Thoracic aorta (tissue), 2 donors: ENCODE data around the gene KRTAP19-8. TPM values are rescaled to one million over a fixed set of nuclear protein-coding genes. Genes with fewer than 3 reads are reported as not detected.

Experiments
- ATAC-seq: fragments of 150-250 bp; one replicate; pipeline ENCODE4 v1.8.0; 2017; ENCODE audit warnings: low read depth; ENCODE audit not compliant: insufficient number of reproducible peaks, low FRiP score
- DNase-seq: peaks from one replicate; pipeline ENCODE4 v3.0.0-alpha.2; 2020; ENCODE audit warnings: low spot score
- H3K27ac ChIP-seq, 2 donors: fragments of 200-600 bp; sonication (generic); 1 replicate in 1 of 2; 2 replicates in 1 of 2; pipeline ENCODE4 v1.5.1; 2016; ENCODE audit warnings: mild to moderate bottlenecking in 2 of 2, moderate library complexity in 2 of 2
- H3K27me3 ChIP-seq: fragments of 200-600 bp; sonication (generic); replicated peaks from 2 replicates; pipeline ENCODE4 v1.6.0; 2016; ENCODE audit warnings: mild to moderate bottlenecking; ENCODE audit not compliant: insufficient read depth
- H3K36me3 ChIP-seq: fragments of 200-600 bp; sonication (generic); one replicate; pipeline ENCODE4 v1.5.1; 2016
- H3K4me1 ChIP-seq, 2 donors: fragments of 200-600 bp; sonication (generic); 1 replicate in 1 of 2; 2 replicates in 1 of 2; pipeline versions ENCODE4 v1.5.1 to v1.6.0; 2016; ENCODE audit warnings: low read depth in 2 of 2, mild to moderate bottlenecking in 1 of 2; ENCODE audit not compliant: control insufficient read depth in 1 of 2
- H3K4me3 ChIP-seq: fragments of 200-600 bp; sonication (generic); 2 replicates; pipeline ENCODE4 v1.5.1; 2016; ENCODE audit warnings: mild to moderate bottlenecking
- H3K9me3 ChIP-seq: fragments of 200-600 bp; sonication (generic); 2 replicates; pipeline ENCODE4 v1.5.1; 2016
- total RNA-seq, 2 donors: library from RNA; depleted of rRNA; stranded (reverse); fragments of >200 nt; gene quantifications; one replicate each; pipeline versions ENCODE4 v1.1.0 to v1.2.3, GENCODE V29; 2016
- TF ChIP-seq, protein P1 (sequence below): fragments of 200-600 bp; sonication (generic); IDR thresholded peaks from one replicate; pipeline ENCODE4 v1.5.1; 2019; ENCODE audit warnings: antibody characterized with exemption

The KRTAP19-8 gene
- total RNA-seq: not detected

DNA sequence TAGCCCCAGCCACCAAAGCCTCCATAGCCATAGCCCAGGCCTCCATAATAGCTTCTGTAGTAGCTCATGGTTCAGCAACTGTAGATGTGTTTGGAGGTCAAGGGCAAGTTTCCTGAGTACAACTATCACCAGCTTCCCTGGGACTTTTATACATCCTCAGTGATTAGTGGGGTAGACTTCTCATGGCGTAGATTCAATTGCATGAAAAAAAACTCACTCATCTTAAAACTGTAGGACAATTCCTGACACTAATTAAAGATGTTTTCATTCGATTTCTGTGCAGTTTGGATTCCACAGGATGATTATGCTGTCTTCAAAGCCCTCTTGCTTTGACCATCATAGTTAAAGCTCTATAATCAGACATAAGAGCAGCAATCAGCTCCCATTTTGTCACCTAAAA, at the start of gene KRTAP19-8:
TSS of gene KRTAP19-8 (minus strand) at position 101 of the 400 bp plus-strand sequence. CDS start at position 68, 33 bp downstream.
- Histone ChIP-seq H3K27ac (no peak within 1 kb of the TSS), H3K4me1 (no peaks in the 10 kb centered on the region), H3K4me3 (no peak within 1 kb of the TSS), H3K36me3 (no peaks in the 10 kb centered on the region), H3K27me3 (no peaks in the 10 kb centered on the region), H3K9me3 (no peaks in the 10 kb centered on the region)
- TF ChIP-seq, protein P1, sequence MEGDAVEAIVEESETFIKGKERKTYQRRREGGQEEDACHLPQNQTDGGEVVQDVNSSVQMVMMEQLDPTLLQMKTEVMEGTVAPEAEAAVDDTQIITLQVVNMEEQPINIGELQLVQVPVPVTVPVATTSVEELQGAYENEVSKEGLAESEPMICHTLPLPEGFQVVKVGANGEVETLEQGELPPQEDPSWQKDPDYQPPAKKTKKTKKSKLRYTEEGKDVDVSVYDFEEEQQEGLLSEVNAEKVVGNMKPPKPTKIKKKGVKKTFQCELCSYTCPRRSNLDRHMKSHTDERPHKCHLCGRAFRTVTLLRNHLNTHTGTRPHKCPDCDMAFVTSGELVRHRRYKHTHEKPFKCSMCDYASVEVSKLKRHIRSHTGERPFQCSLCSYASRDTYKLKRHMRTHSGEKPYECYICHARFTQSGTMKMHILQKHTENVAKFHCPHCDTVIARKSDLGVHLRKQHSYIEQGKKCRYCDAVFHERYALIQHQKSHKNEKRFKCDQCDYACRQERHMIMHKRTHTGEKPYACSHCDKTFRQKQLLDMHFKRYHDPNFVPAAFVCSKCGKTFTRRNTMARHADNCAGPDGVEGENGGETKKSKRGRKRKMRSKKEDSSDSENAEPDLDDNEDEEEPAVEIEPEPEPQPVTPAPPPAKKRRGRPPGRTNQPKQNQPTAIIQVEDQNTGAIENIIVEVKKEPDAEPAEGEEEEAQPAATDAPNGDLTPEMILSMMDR: no peak
- DNase-seq (no peak), ATAC-seq (no peak)

DNA sequence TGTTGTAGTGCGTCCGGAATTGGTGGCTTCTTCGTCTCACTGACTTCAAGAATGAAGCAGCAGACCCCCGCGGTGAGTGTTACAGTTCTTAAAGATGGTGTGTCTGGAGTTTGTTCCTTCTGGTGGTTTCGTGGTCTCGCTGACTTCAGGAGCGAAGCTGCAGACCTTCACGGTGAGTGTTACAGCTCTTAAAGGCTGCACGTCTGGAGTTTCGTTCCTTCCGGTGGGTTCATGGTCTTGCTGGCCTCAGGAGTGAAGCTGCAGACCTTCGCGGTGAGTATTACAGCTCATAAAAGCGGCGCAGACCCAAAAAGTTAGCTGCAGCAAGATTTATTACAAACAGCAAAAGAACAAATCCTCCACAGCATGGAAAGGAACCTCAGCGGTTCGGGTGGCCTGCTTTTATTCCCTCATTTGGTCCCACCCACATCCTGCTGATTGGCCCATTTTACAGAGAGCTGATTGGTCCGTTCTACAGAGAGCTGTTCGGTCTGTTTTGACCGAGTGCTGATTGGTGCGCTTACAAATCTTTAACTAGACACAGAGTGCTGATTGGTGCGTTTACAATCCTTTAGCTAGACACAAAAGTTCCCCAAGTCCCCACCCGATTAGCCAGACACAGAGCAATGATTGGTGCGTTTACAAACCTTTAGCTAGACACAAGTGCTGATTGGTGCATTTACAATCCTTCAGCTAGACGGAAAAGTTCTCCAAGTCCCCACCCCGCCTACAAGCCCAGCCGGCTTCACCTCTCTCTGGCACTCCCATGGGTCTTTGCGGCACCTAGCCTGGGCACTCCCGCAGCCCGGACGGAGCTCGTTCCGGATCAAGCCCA, 49.6 kb upstream of the KRTAP19-8 start:
- Histone ChIP-seq H3K9me3 (no peaks in the 10 kb centered on the region), H3K27me3 (no peaks in the 10 kb centered on the region), H3K36me3 (no peaks in the 10 kb centered on the region), H3K4me1 (no peaks in the 10 kb centered on the region), H3K27ac (no peak overlapping the region), H3K4me3 (no peak overlapping the region)
- no peak for ATAC-seq
- TF ChIP-seq, protein P1: no peak
- no peak for DNase-seq

DNA sequence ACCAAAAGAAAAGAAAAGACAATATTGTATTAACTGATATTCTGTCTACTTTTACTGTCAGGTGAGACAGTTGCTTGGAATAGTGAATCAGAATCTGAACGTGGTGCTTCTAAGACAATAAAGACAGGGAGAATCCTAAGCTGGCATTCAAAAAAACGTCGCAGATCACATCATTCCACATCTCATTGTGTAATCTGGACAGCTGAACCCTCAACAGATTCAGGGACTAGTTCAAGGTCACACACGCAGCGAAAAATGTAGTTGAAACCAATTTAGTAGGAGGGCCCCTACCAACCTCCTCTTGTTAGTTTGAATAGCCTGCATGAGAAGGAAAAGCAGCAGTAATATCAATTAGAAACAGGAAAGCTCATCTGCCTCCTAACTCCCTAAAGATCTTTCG, 46.4 kb upstream of the KRTAP19-8 start:
- no peaks in the 10 kb centered on the region for H3K9me3 ChIP-seq

GRCh38 chr21:31078796-31079195, 40.5 kb upstream of the KRTAP19-8 start:
- ATAC-seq: no peak
- TF ChIP-seq, protein P1: no peak
- Histone ChIP-seq H3K27me3 (no peaks in the 10 kb centered on the region), H3K27ac (no peak overlapping the region), H3K9me3 (no peaks in the 10 kb centered on the region), H3K4me3 (no peak overlapping the region), H3K4me1 (no peaks in the 10 kb centered on the region), H3K36me3 (no peaks in the 10 kb centered on the region)
- DNase-seq: no peak

More for the DNA sequence above, 46.4 kb upstream of the KRTAP19-8 start:
- DNase-seq (no peak), ATAC-seq (no peak)
- H3K36me3 ChIP-seq: no peaks in the 10 kb centered on the region
- TF ChIP-seq, protein P1: no peak
- H3K4me3 ChIP-seq: no peak overlapping the region
- H3K27ac ChIP-seq: no peak overlapping the region
- no peaks in the 10 kb centered on the region for H3K4me1 ChIP-seq
- H3K27me3 ChIP-seq: no peaks in the 10 kb centered on the region

DNA sequence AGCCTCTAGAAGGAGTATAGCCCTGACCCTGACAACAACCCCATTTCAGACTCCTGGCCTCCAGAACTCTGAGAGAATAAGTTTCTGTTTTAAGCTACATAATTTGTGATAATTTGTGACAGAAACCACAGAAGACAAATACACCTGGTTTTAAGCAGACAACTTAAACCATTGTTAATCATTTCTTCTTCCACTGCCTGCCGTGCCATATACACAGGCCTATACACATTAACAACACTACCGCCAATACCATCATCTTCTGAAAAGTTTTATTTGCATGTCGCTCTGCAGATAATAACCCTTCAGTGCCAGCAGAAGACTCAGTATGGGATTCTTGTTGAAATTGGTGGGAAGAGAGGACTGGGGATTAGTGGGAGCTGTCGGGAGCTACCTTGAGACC, 39.9 kb upstream of the KRTAP19-8 start:
- TF ChIP-seq, protein P1: no peak
- Histone ChIP-seq H3K27ac (no peak overlapping the region), H3K4me3 (no peak overlapping the region), H3K9me3 (no peaks in the 10 kb centered on the region), H3K27me3 (no peaks in the 10 kb centered on the region), H3K36me3 (no peaks in the 10 kb centered on the region), H3K4me1 (no peaks in the 10 kb centered on the region)
- DNase-seq: no peak
- ATAC-seq: no peak
